ENCODE results near the gene HBG1. TPM values are rescaled to one million over a fixed set of nuclear protein-coding genes. Genes with fewer than 3 reads are reported as not detected.

HBG1 gene
- polyA plus RNA-seq, 1 experiment: not detected

- CTCF ChIA-PET: no interaction called here
Observed at GRCh38 chr11:5237420-5237819, 12.2 kb downstream of the HBG1 start.

GRCh38 chr11:5235364-5236095 lies 14.1 kb downstream of the HBG1 start:
- Histone ChIP-seq H3K36me3 (ENCODE audit: control insufficient read depth, insufficient read depth, low read length) (no peaks in the 10 kb centered on the region), H3K4me3 (ENCODE audit: low read depth, low read length) (no peak overlapping the region), H3K27me3 (ENCODE audit: control insufficient read depth, insufficient read depth, low read length) (no peaks in the 10 kb centered on the region)
- TF ChIP-seq CTCF (IDR thresholded peaks at IDR 0.05; ENCODE audit: insufficient read depth, low read depth, low read length): no peak
- no peak for DNase-seq (ENCODE audit: low read depth)
- ChIA-PET POLR2A (no interaction called here), CTCF (no interaction called here)

More at GRCh38 chr11:5237420-5237819, 12.2 kb downstream of the HBG1 start:
- TF ChIP-seq CTCF (IDR thresholded peaks at IDR 0.05; ENCODE audit: insufficient read depth, low read depth, low read length): no peak
- no peaks in the 10 kb centered on the region for H3K36me3 ChIP-seq (ENCODE audit: control insufficient read depth, insufficient read depth, low read length)
- H3K4me3 ChIP-seq (ENCODE audit: low read depth, low read length): no peak overlapping the region
- POLR2A ChIA-PET: no interaction called here
- no peaks in the 10 kb centered on the region for H3K27me3 ChIP-seq (ENCODE audit: control insufficient read depth, insufficient read depth, low read length)
- no peak for DNase-seq (ENCODE audit: low read depth)

GRCh38 chr11:5234381-5234834 lies 15.2 kb downstream of the HBG1 start, which contains the start of gene HBD:
TSS of gene HBD (minus strand) at chr11:5234483. CDS start at chr11:5234433, 50 bp downstream.
- no peak for TF ChIP-seq CTCF (IDR thresholded peaks at IDR 0.05; ENCODE audit: insufficient read depth, low read depth, low read length)
- H3K27me3 ChIP-seq (ENCODE audit: control insufficient read depth, insufficient read depth, low read length): no peaks in the 10 kb centered on the region
- CTCF ChIA-PET: no interaction called here
- H3K36me3 ChIP-seq (ENCODE audit: control insufficient read depth, insufficient read depth, low read length): no peaks in the 10 kb centered on the region
- no peak within 1 kb of the TSS for H3K4me3 ChIP-seq (ENCODE audit: low read depth, low read length)
- POLR2A ChIA-PET: no interaction called here
- DNase-seq (ENCODE audit: low read depth): no peak

GRCh38 chr11:5233307-5233706 lies 16.4 kb downstream of the HBG1 start:
- no peak for DNase-seq (ENCODE audit: low read depth)
- Histone ChIP-seq H3K36me3 (ENCODE audit: control insufficient read depth, insufficient read depth, low read length) (no peaks in the 10 kb centered on the region), H3K4me3 (ENCODE audit: low read depth, low read length) (no peak overlapping the region), H3K27me3 (ENCODE audit: control insufficient read depth, insufficient read depth, low read length) (no peaks in the 10 kb centered on the region)
- ChIA-PET CTCF (no interaction called here), POLR2A (no interaction called here)
- TF ChIP-seq CTCF (IDR thresholded peaks at IDR 0.05; ENCODE audit: insufficient read depth, low read depth, low read length): no peak

- CTCF ChIA-PET: no interaction called here
- TF ChIP-seq CTCF (IDR thresholded peaks at IDR 0.05; ENCODE audit: insufficient read depth, low read depth, low read length): no peak
- POLR2A ChIA-PET: no interaction called here
- Histone ChIP-seq H3K4me3 (ENCODE audit: low read depth, low read length) (no peak overlapping the region), H3K36me3 (ENCODE audit: control insufficient read depth, insufficient read depth, low read length) (no peaks in the 10 kb centered on the region), H3K27me3 (ENCODE audit: control insufficient read depth, insufficient read depth, low read length) (no peaks in the 10 kb centered on the region)
- no peak for DNase-seq (ENCODE audit: low read depth)
Observed at GRCh38 chr11:5232821-5233220, 16.8 kb downstream of the HBG1 start.

Data from BJ (cell line).